Neuronal stem cell (in vitro differentiated cells): ENCODE results near the gene PTPRG.

Experiments used
- DNase-seq: peaks from one replicate; pipeline ENCODE4 v3.0.0-alpha.2; 2013; ENCODE audit warnings: low spot score
- H2AFZ ChIP-seq: one replicate; pipeline ENCODE4 v1.6.1; 2013; ENCODE audit warnings: mild to moderate bottlenecking, low read length, inconsistent platforms
- H2AK5ac ChIP-seq: 2 replicates; pipeline ENCODE4 v1.6.1; 2013; ENCODE audit warnings: low read depth, mild to moderate bottlenecking, inconsistent platforms, low read length, moderate library complexity, mixed read lengths
- H2BK120ac ChIP-seq: 2 replicates; pipeline ENCODE4 v1.6.1; 2013; ENCODE audit warnings: low read depth, mild to moderate bottlenecking, inconsistent platforms, low read length, moderate library complexity, mixed read lengths
- H2BK12ac ChIP-seq: one replicate; pipeline ENCODE4 v1.6.1; 2013; ENCODE audit warnings: low read length, inconsistent platforms
- H2BK15ac ChIP-seq: 2 replicates; pipeline ENCODE4 v1.6.1; 2013; ENCODE audit warnings: mild to moderate bottlenecking, low read length, inconsistent platforms, mixed read lengths
- H2BK5ac ChIP-seq: one replicate; pipeline ENCODE4 v1.6.1; 2013; ENCODE audit warnings: inconsistent platforms, mild to moderate bottlenecking, low read length, moderate library complexity
- H3K14ac ChIP-seq: one replicate; pipeline ENCODE4 v1.6.1; 2013; ENCODE audit warnings: low read length, inconsistent platforms
- H3K18ac ChIP-seq: 2 replicates; pipeline ENCODE4 v1.6.1; 2013; ENCODE audit warnings: low read length, inconsistent platforms
- H3K23ac ChIP-seq: 2 replicates; pipeline ENCODE4 v1.6.1; 2013; ENCODE audit warnings: low read depth, mild to moderate bottlenecking, mixed read lengths, low read length, inconsistent platforms; ENCODE audit not compliant: poor library complexity
- H3K27ac ChIP-seq: replicated peaks from 3 replicates; pipeline ENCODE4 v1.5.1; 2013; ENCODE audit warnings: low read length, inconsistent platforms
- H3K27me3 ChIP-seq, 3 experiments: 2 replicates each; pipeline ENCODE4 v1.6.1; 2013; ENCODE audit warnings: low read length in 3 of 3, mild to moderate bottlenecking in 2 of 3, inconsistent platforms in 1 of 3, low read depth in 1 of 3, mixed read lengths in 1 of 3, moderate library complexity in 1 of 3; ENCODE audit not compliant: control insufficient read depth in 3 of 3, insufficient read depth in 3 of 3
- H3K36me3 ChIP-seq, 2 donors: replicated peaks in 1 of 2; 2 replicates each; pipeline ENCODE4 v1.6.1; 2013; ENCODE audit warnings: low read length in 2 of 2; ENCODE audit not compliant: control insufficient read depth in 2 of 2, insufficient read depth in 2 of 2
- H3K4ac ChIP-seq: 2 replicates; pipeline ENCODE4 v1.6.1; 2013; ENCODE audit warnings: inconsistent platforms, mild to moderate bottlenecking, low read length, moderate library complexity
- H3K4me1 ChIP-seq, 2 donors: 1 replicate in 1 of 2; 2 replicates in 1 of 2; pipeline ENCODE4 v1.6.1; 2013; ENCODE audit warnings: low read length in 2 of 2, low read depth in 1 of 2; ENCODE audit not compliant: control insufficient read depth in 2 of 2, insufficient read depth in 1 of 2
- H3K4me2 ChIP-seq: one replicate; pipeline ENCODE4 v1.6.1; 2013; ENCODE audit warnings: mild to moderate bottlenecking, low read length, inconsistent platforms; ENCODE audit not compliant: insufficient read depth, poor library complexity, severe bottlenecking
- H3K4me3 ChIP-seq, 2 donors: 2 replicates each; pipeline ENCODE4 v1.5.1; 2013; ENCODE audit warnings: low read length in 2 of 2, mild to moderate bottlenecking in 2 of 2, inconsistent platforms in 1 of 2, moderate library complexity in 1 of 2
- H3K79me1 ChIP-seq: one replicate; pipeline ENCODE4 v1.6.1; 2013; ENCODE audit warnings: low read depth, mild to moderate bottlenecking, inconsistent platforms, low read length, moderate library complexity
- H3K9ac ChIP-seq: one replicate; pipeline ENCODE4 v1.6.1; 2013; ENCODE audit warnings: mild to moderate bottlenecking, low read depth, low read length, inconsistent platforms; ENCODE audit not compliant: poor library complexity
- H3K9me3 ChIP-seq, 2 donors: replicated peaks in 1 of 2; 2 replicates each; pipeline versions ENCODE3 to v1.6.1; 2013; ENCODE audit warnings: low read length in 2 of 2, mild to moderate bottlenecking in 2 of 2, inconsistent platforms in 1 of 2, low read depth in 1 of 2, mixed read lengths in 1 of 2, moderate library complexity in 1 of 2; ENCODE audit not compliant: control insufficient read depth in 2 of 2, insufficient read depth in 1 of 2
- H4K8ac ChIP-seq: one replicate; pipeline ENCODE4 v1.6.1; 2013; ENCODE audit warnings: low read depth, mild to moderate bottlenecking, inconsistent platforms, low read length, moderate library complexity
- H4K91ac ChIP-seq: one replicate; pipeline ENCODE4 v1.6.1; 2013; ENCODE audit warnings: low read length, low read depth, mild to moderate bottlenecking, inconsistent platforms; ENCODE audit not compliant: poor library complexity
- WGBS, 2 donors: extraction: QIAGEN DNeasy Blood & Tissue Kit; methylation state at CpG; one replicate each; pipeline ENCODE4 v1.1.7; 2013; ENCODE audit warnings: missing lambda C conversion rate in 2 of 2, mixed read lengths in 1 of 2; ENCODE audit not compliant: insufficient read length in 2 of 2, insufficient replicate concordance in 1 of 2; ENCODE audit errors: extremely low coverage in 2 of 2; 5-methylcytosine and 5-hydroxymethylcytosine counted together

The PTPRG gene

DNA sequence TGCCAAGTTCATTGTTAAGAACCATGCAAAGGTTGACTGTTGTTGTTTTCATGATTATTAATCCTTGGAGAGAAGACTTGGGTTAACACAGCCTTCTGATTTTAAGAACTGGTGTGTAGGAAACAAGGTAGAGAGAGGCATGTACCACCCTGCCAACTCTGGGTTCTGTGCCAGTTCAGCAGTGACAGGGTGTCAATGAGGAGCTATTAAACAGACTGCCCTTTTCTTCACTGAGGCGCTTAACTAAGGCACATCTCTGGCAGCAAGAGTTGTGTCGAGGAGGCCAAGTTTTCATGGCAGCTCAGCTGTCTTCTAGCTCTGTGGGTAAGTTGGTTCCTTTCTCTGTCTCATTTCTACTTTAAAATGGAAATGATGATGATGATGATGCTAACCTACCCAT lies 694.4 kb downstream of the PTPRG start:
- Histone ChIP-seq H3K9ac (no peak overlapping the region), H3K4ac (no peak overlapping the region), H2BK12ac (no peak overlapping the region), H3K36me3 (peaks cover 0 to 10% of the 10 kb centered on the region in 2 donors), H2AFZ (no peak overlapping the region), H3K4me1 (peaks cover 1 to 3% of the 10 kb centered on the region in 2 donors), H3K18ac (no peak overlapping the region), H2BK5ac (no peak overlapping the region), H2AK5ac (no peak overlapping the region), H2BK120ac (no peak overlapping the region), H2BK15ac (no peak overlapping the region), H3K27me3 (no peaks in the 10 kb centered on the region), H3K4me3 (no peak overlapping the region), H3K9me3 (no peaks in the 10 kb centered on the region), H3K23ac (no peak overlapping the region), H3K14ac (no peak overlapping the region), H3K4me2 (no peak overlapping the region), H4K8ac (no peak overlapping the region), H3K27ac (no peak overlapping the region), H4K91ac (no peak overlapping the region), H3K79me1 (no peaks in the 10 kb centered on the region)
- no peak for DNase-seq
- WGBS, 2 donors: no CpG with 5 or more reads among the region's 2 CpGs

GRCh38 chr3:62259924-62260323 lies 698.6 kb downstream of the PTPRG start:
- Histone ChIP-seq H2BK12ac (no peak overlapping the region), H3K18ac (no peak overlapping the region), H3K9ac (no peak overlapping the region), H2BK5ac (no peak overlapping the region), H3K9me3 (no peaks in the 10 kb centered on the region), H2BK120ac (no peak overlapping the region), H4K8ac (no peak overlapping the region), H3K27ac (no peak overlapping the region), H3K4me1 (peaks cover 1 to 4% of the 10 kb centered on the region in 2 donors), H2BK15ac (no peak overlapping the region), H3K4me3 (no peak overlapping the region), H3K14ac (no peak overlapping the region), H4K91ac (no peak overlapping the region), H3K27me3 (no peaks in the 10 kb centered on the region), H3K79me1 (no peaks in the 10 kb centered on the region), H3K4me2 (no peak overlapping the region), H3K36me3 (peaks cover 2 to 31% of the 10 kb centered on the region in 2 donors), H3K23ac (no peak overlapping the region), H2AFZ (no peak overlapping the region), H2AK5ac (no peak overlapping the region), H3K4ac (no peak overlapping the region)
- WGBS, 2 donors: no CpG with 5 or more reads among the region's 3 CpGs
- no peak for DNase-seq

DNA sequence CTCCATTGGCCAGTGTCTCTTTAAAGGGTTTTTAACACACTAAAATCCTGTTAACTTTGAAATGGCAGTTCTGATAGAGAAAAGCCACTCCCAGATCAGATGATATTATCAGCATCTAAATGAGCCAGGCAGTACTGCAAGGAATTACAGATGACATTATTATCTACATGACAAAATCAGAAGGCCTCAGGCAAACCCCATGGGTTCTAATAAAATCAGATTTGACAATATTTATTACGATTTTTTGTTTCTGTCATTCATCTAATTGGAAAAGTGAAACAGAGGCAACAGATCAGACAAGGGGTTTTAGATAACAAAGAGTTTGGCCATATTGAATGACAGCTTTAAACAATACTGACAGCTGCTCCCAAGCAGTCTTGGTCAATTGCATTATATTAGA lies 699.3 kb downstream of the PTPRG start:
- H2BK12ac ChIP-seq: no peak overlapping the region
- WGBS, 2 donors: no CpG with 5 or more reads among the region's 1 CpG
- H4K8ac ChIP-seq: no peak overlapping the region
- H3K4me3 ChIP-seq: no peak overlapping the region
- H3K18ac ChIP-seq: no peak overlapping the region
- H2BK15ac ChIP-seq: no peak overlapping the region
- DNase-seq: no peak
- H3K27me3 ChIP-seq: no peaks in the 10 kb centered on the region
- no peak overlapping the region for H2BK120ac ChIP-seq
- H3K36me3 ChIP-seq: peaks cover 2 to 27% of the 10 kb centered on the region in 2 donors
- no peak overlapping the region for H2AFZ ChIP-seq
- H3K27ac ChIP-seq: no peak overlapping the region
- peaks cover 1 to 4% of the 10 kb centered on the region in 2 donors for H3K4me1 ChIP-seq
- H3K14ac ChIP-seq: no peak overlapping the region
- H4K91ac ChIP-seq: no peak overlapping the region
- no peaks in the 10 kb centered on the region for H3K9me3 ChIP-seq
- no peak overlapping the region for H3K4ac ChIP-seq
- H2AK5ac ChIP-seq: no peak overlapping the region
- no peak overlapping the region for H3K4me2 ChIP-seq
- H3K9ac ChIP-seq: no peak overlapping the region
- no peak overlapping the region for H2BK5ac ChIP-seq
- no peak overlapping the region for H3K23ac ChIP-seq
- no peaks in the 10 kb centered on the region for H3K79me1 ChIP-seq

- Histone ChIP-seq H3K9ac (no peak overlapping the region), H2BK120ac (no peak overlapping the region), H3K14ac (no peak overlapping the region), H3K4me3 (no peak overlapping the region), H3K4me1 (peaks cover 1 to 4% of the 10 kb centered on the region in 2 donors), H2BK15ac (no peak overlapping the region), H3K79me1 (no peaks in the 10 kb centered on the region), H3K9me3 (no peaks in the 10 kb centered on the region), H2AK5ac (no peak overlapping the region), H4K91ac (no peak overlapping the region), H2BK12ac (no peak overlapping the region), H3K27me3 (no peaks in the 10 kb centered on the region), H3K4me2 (no peak overlapping the region), H4K8ac (no peak overlapping the region), H3K27ac (no peak overlapping the region), H3K4ac (no peak overlapping the region), H3K18ac (no peak overlapping the region), H2BK5ac (no peak overlapping the region), H3K36me3 (peaks cover 2 to 23% of the 10 kb centered on the region in 2 donors), H3K23ac (no peak overlapping the region), H2AFZ (no peak overlapping the region)
- no peak for DNase-seq
- WGBS, 2 donors: no CpG with 5 or more reads among the region's 3 CpGs
Observed at GRCh38 chr3:62261121-62261520, 699.8 kb downstream of the PTPRG start.
